Heart left ventricle (tissue), 13 donors: Measurements from ENCODE around the gene FAP.

Source experiments
- POLR2A ChIP-seq, 2 donors: fragments of 450-650 bp; IDR thresholded peaks; one replicate each; pipeline ENCODE4 v1.6.1; 2017; ENCODE audit warnings: antibody characterized with exemption in 2 of 2, mild to moderate bottlenecking in 2 of 2, moderate library complexity in 2 of 2
- TF ChIP-seq, protein P1 (sequence below), 12 donors: fragments of 200-600 bp; sonication (generic) in 4 of 12; IDR thresholded peaks; one replicate each; pipeline versions ENCODE4 v1.5.0 to v1.8.0; 2018 to 2022; ENCODE audit warnings: antibody characterized with exemption in 12 of 12, mild to moderate bottlenecking in 5 of 12
- donor health status: ischemic (EF 13 %, LVEDD 7.1; RV severe dilation, severe dysfunction).
- donor health status: DM: no; HTN: yes; CAD: no.
- donor health status: DM: no; HTN: no; CAD: no.
- donor health status: ischemic (EF 25% LVEDD 6.9; RV normal size, moderate dysfunction).
- donor health status: ischemic (EF 25% LVEDD 5.7; RV mildly dilated, moderate dysfunction).
- donor health status: ischemic (EF 35%, LVEDD 5.7; RV mildly dilated, moderate dysfunction).
- donor health status: nonischemic (EF 11% LVEDD 7.7; RV severe dilation, severe dysfunction).
- donor health status: DM: yes; HTN: yes; CAD: no.
- donor health status: PGD.
- donor health status: ischemic (EF 29% LVEDD 5.4; RV normal size, mild dysfunction).
- donor health status: nonischemic (EF 23%, LVEDD 6.1; RV moderate dilation, normal function).

DNA sequence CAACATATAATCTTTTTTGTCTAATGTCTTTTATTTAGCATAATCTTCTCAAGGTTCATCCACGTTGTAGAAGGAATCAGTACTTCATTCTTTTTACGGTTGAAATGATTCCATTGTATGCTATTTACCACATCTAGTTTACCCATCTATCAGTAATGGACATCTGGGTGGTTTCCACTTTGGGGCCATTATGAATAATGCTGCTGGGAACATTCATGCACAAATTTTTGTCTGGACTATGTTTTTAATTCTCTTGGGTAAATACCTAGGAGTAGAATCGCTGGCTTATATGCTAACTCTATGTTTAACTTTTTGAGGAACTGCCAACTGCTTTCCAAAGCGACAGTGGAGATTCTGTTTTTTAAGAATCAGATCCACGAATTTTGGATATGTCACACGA, 83.8 kb downstream of the FAP start:
- TF ChIP-seq, protein P1, sequence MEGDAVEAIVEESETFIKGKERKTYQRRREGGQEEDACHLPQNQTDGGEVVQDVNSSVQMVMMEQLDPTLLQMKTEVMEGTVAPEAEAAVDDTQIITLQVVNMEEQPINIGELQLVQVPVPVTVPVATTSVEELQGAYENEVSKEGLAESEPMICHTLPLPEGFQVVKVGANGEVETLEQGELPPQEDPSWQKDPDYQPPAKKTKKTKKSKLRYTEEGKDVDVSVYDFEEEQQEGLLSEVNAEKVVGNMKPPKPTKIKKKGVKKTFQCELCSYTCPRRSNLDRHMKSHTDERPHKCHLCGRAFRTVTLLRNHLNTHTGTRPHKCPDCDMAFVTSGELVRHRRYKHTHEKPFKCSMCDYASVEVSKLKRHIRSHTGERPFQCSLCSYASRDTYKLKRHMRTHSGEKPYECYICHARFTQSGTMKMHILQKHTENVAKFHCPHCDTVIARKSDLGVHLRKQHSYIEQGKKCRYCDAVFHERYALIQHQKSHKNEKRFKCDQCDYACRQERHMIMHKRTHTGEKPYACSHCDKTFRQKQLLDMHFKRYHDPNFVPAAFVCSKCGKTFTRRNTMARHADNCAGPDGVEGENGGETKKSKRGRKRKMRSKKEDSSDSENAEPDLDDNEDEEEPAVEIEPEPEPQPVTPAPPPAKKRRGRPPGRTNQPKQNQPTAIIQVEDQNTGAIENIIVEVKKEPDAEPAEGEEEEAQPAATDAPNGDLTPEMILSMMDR (IDR thresholded peaks at IDR 0.05): no peak
- TF ChIP-seq POLR2A (IDR thresholded peaks at IDR 0.05): no peak
